HUES64 (cell line): ENCODE measurements around the gene PPP2R5B.

Experiments
- H3K27ac ChIP-seq: 2 replicates; pipeline ENCODE4 v1.7.0; 2013; ENCODE audit warnings: low read depth, low read length, inconsistent platforms
- H3K27me3 ChIP-seq: 2 replicates; pipeline ENCODE4 v1.6.1; 2013; ENCODE audit warnings: mild to moderate bottlenecking, low read length; ENCODE audit not compliant: insufficient read depth
- H3K36me3 ChIP-seq: 2 replicates; pipeline ENCODE4 v1.6.1; 2013; ENCODE audit warnings: mild to moderate bottlenecking, low read length; ENCODE audit not compliant: insufficient read depth
- H3K4me1 ChIP-seq: 2 replicates; pipeline ENCODE4 v1.6.1; 2013; ENCODE audit warnings: mild to moderate bottlenecking, low read length, moderate library complexity; ENCODE audit not compliant: insufficient read depth
- H3K4me3 ChIP-seq: 2 replicates; pipeline ENCODE4 v1.5.1; 2013; ENCODE audit warnings: mild to moderate bottlenecking, low read length, moderate library complexity
- H3K9ac ChIP-seq: 2 replicates; pipeline ENCODE4 v1.6.1; 2013; ENCODE audit warnings: mild to moderate bottlenecking, low read depth, low read length
- H3K9me3 ChIP-seq: 2 replicates; pipeline ENCODE4 v1.6.1; 2013; ENCODE audit warnings: low read depth, low read length; ENCODE audit not compliant: insufficient read depth
- WGBS: fragments of 150-250, 120-280 bp; methylation state at CpG from one replicate; pipeline ENCODE4 v1.1.7; 2013; ENCODE audit warnings: missing lambda C conversion rate; 5-methylcytosine and 5-hydroxymethylcytosine counted together

The PPP2R5B gene

GRCh38 chr11:64880240-64881001 is 44.1 kb upstream of the PPP2R5B start:
- H3K4me1 ChIP-seq, result peaks cover 16% of the 10 kb centered on the region
- H3K9me3 ChIP-seq, result no peaks in the 10 kb centered on the region
- H3K9ac ChIP-seq, result no peak overlapping the region
- no peak overlapping the region for H3K27ac ChIP-seq
- H3K27me3 ChIP-seq, result 0 out of 2 replicates have a peak, but pooled peaks cover 6% of the 10 kb centered on the region
- no peaks in the 10 kb centered on the region for H3K36me3 ChIP-seq
- WGBS, result 88% methylated on average over 14 of the region's 14 CpGs
- H3K4me3 ChIP-seq, result no peak overlapping the region

GRCh38 chr11:64881476-64881875 is 43.0 kb upstream of the PPP2R5B start:
- Histone ChIP-seq H3K27me3 (0 out of 2 replicates have a peak, but pooled peaks cover 6% of the 10 kb centered on the region), H3K27ac (no peak overlapping the region), H3K4me1 (peaks cover 15% of the 10 kb centered on the region), H3K36me3 (no peaks in the 10 kb centered on the region), H3K4me3 (no peak overlapping the region), H3K9ac (no peak overlapping the region), H3K9me3 (no peaks in the 10 kb centered on the region)
- 94% methylated on average over 8 of the region's 8 CpGs for WGBS

GRCh38 chr11:64882243-64882642 is 42.2 kb upstream of the PPP2R5B start:
- H3K27ac ChIP-seq, result no peak overlapping the region
- 93% methylated on average over 5 of the region's 5 CpGs for WGBS
- 0 out of 2 replicates have a peak, but pooled peaks cover 6% of the 10 kb centered on the region for H3K27me3 ChIP-seq
- no peaks in the 10 kb centered on the region for H3K9me3 ChIP-seq
- H3K36me3 ChIP-seq, result no peaks in the 10 kb centered on the region
- peaks cover 8% of the 10 kb centered on the region for H3K4me1 ChIP-seq
- no peak overlapping the region for H3K4me3 ChIP-seq
- H3K9ac ChIP-seq, result no peak overlapping the region

- Histone ChIP-seq H3K9me3 (no peaks in the 10 kb centered on the region), H3K4me1 (peaks cover 11% of the 10 kb centered on the region), H3K36me3 (no peaks in the 10 kb centered on the region), H3K27ac (no peak overlapping the region), H3K27me3 (no peaks in the 10 kb centered on the region), H3K4me3 (no peak overlapping the region), H3K9ac (no peak overlapping the region)
- WGBS, result 93% methylated on average over 5 of the region's 5 CpGs
Observed at GRCh38 chr11:64883575-64883974, 40.9 kb upstream of the PPP2R5B start.

GRCh38 chr11:64884019-64884418 is 40.5 kb upstream of the PPP2R5B start:
- no peaks in the 10 kb centered on the region for H3K27me3 ChIP-seq
- H3K9me3 ChIP-seq, result no peaks in the 10 kb centered on the region
- H3K27ac ChIP-seq, result no peak overlapping the region
- no peaks in the 10 kb centered on the region for H3K36me3 ChIP-seq
- peaks cover 16% of the 10 kb centered on the region for H3K4me1 ChIP-seq
- no peak overlapping the region for H3K4me3 ChIP-seq
- no peak overlapping the region for H3K9ac ChIP-seq
- WGBS, result 91% methylated on average over 8 of the region's 8 CpGs

- Histone ChIP-seq H3K27ac (no peak overlapping the region), H3K9ac (no peak overlapping the region)
Observed at GRCh38 chr11:64885367-64886286, 38.9 kb upstream of the PPP2R5B start.

GRCh38 chr11:64887234-64887756 is 37.2 kb upstream of the PPP2R5B start:
- H3K27ac ChIP-seq, result no peak overlapping the region
- H3K4me3 ChIP-seq, result no peak overlapping the region
- no peaks in the 10 kb centered on the region for H3K27me3 ChIP-seq
- no peaks in the 10 kb centered on the region for H3K36me3 ChIP-seq
- no peaks in the 10 kb centered on the region for H3K9me3 ChIP-seq
- no peak overlapping the region for H3K9ac ChIP-seq
- WGBS, result 85% methylated on average over 7 of the region's 8 CpGs
- H3K4me1 ChIP-seq, result peaks cover 9% of the 10 kb centered on the region; the same call in 1 of the 2 replicates

More at GRCh38 chr11:64885367-64886286, 38.9 kb upstream of the PPP2R5B start:
- Histone ChIP-seq H3K4me3 (no peak overlapping the region), H3K9me3 (no peaks in the 10 kb centered on the region), H3K4me1 (peaks cover 9% of the 10 kb centered on the region; the same call in 1 of the 2 replicates), H3K27me3 (no peaks in the 10 kb centered on the region), H3K36me3 (no peaks in the 10 kb centered on the region)
- 94% methylated on average over 14 of the region's 15 CpGs for WGBS

GRCh38 chr11:64887757-64888405 is 36.6 kb upstream of the PPP2R5B start:
- H3K4me1 ChIP-seq, result peaks cover 9% of the 10 kb centered on the region; the same call in 1 of the 2 replicates
- no peaks in the 10 kb centered on the region for H3K36me3 ChIP-seq
- 0 out of 2 replicates have a peak overlapping the region, but pooled peaks have one; percentile 42 for H3K27ac ChIP-seq
- no peak overlapping the region; the same call in 1 of the 2 replicates for H3K9ac ChIP-seq
- no peaks in the 10 kb centered on the region for H3K9me3 ChIP-seq
- no peaks in the 10 kb centered on the region for H3K27me3 ChIP-seq
- WGBS, result 23% methylated on average over 34 of the region's 34 CpGs
- peak overlapping the region; percentile 28 for H3K4me3 ChIP-seq

GRCh38 chr11:64888406-64888728 is 36.1 kb upstream of the PPP2R5B start:
- H3K9ac ChIP-seq, result no peak overlapping the region; the same call in 1 of the 2 replicates
- H3K4me3 ChIP-seq, result 0 out of 2 replicates have a peak overlapping the region, but pooled peaks have one; percentile 28
- WGBS, result 75% methylated on average over 8 of the region's 8 CpGs
- H3K27ac ChIP-seq, result 0 out of 2 replicates have a peak overlapping the region, but pooled peaks have one; percentile 42
- H3K9me3 ChIP-seq, result no peaks in the 10 kb centered on the region
- no peaks in the 10 kb centered on the region for H3K27me3 ChIP-seq
- H3K4me1 ChIP-seq, result peaks cover 9% of the 10 kb centered on the region; the same call in 1 of the 2 replicates
- H3K36me3 ChIP-seq, result no peaks in the 10 kb centered on the region

- Histone ChIP-seq H3K27ac (no peak overlapping the region), H3K27me3 (no peaks in the 10 kb centered on the region), H3K4me3 (no peak overlapping the region), H3K4me1 (peaks cover 9% of the 10 kb centered on the region; the same call in 1 of the 2 replicates), H3K9me3 (no peaks in the 10 kb centered on the region), H3K9ac (no peak overlapping the region), H3K36me3 (no peaks in the 10 kb centered on the region)
- WGBS, result 72% methylated on average over 9 of the region's 9 CpGs
Observed at GRCh38 chr11:64888729-64889511, 35.6 kb upstream of the PPP2R5B start.
